ENCODE measurements around the gene RAP2A. TPM values are rescaled to one million over a fixed set of nuclear protein-coding genes. Genes with fewer than 3 reads are reported as not detected.

RAP2A gene
- total and polyA plus RNA-seq, 9 of the 15 experiments (the other 6 are each of a cell fraction or from before 2014, with no cell fraction given): 1.8 to 11.7 (median 5.6) TPM

GRCh38 chr13:97496511-97496910 is 62.5 kb downstream of the RAP2A start:
- POLR2A ChIA-PET: no interaction called here
- no TSS peak for BruUV-seq (replicated peaks)
- no peak for FAIRE-seq

GRCh38 chr13:97497400-97497799 is 63.4 kb downstream of the RAP2A start:
- in situ Hi-C loops (cut with MboI): no loop called here
- ATAC-seq: no peak
- H3K4me3 ChIP-seq: no peak overlapping the region
- H3K27me3 ChIP-seq (ENCODE audit: control insufficient read depth in 2 of 2, insufficient read depth in 2 of 2, low read length in 2 of 2): peaks cover 0 to 13% of the 10 kb centered on the region in 2 experiments; a peak in 2 of 5 replicates
- no peak overlapping the region for H3K4me2 ChIP-seq (ENCODE audit: insufficient read depth, low read length)
- POLR2A ChIA-PET: interaction anchor here (0.7 kb wide), 1 partner anchor 76 kb away, joined by 3 read pairs; no protein-coding TSS in a partner anchor
- no peaks in the 10 kb centered on the region for H3K4me1 ChIP-seq (replicated peaks in 1 of 2; ENCODE audit: control insufficient read depth in 2 of 2, insufficient read depth in 2 of 2, low read length in 2 of 2)
- H3K79me2 ChIP-seq (ENCODE audit: control insufficient read depth, insufficient read depth, low read length): no peaks in the 10 kb centered on the region
- intact Hi-C loops (cut with micrococcal nuclease): no loop called here
- H3K9me1 ChIP-seq (ENCODE audit: control insufficient read depth, insufficient read depth, low read length): no peaks in the 10 kb centered on the region
- H3K9ac ChIP-seq (ENCODE audit: insufficient read depth in 1 of 2, low read depth in 2 of 2, low read length in 2 of 2): no peak overlapping the region
- TF ChIP-seq SPI1 (IDR thresholded peaks at IDR 0.05; ENCODE audit: borderline replicate concordance, low read depth, low read length) (peak; percentile 26; the same call in 1 of the 2 replicates), TCFL5 (CRISPR knock-in tag; conservative IDR thresholded peaks at IDR 0.05) (no peak), PBX2 (CRISPR knock-in tag; IDR thresholded peaks at IDR 0.05; ENCODE audit: low read depth) (no peak), PBX2 (tag; conservative IDR thresholded peaks at IDR 0.05; ENCODE audit: low read depth) (no peak)
- no peak overlapping the region for H3K27ac ChIP-seq (ENCODE audit: extremely low read depth, low read depth, low read length)
- CTCF ChIA-PET (ENCODE audit: low intra/inter-chr PET ratio): no interaction called here
- BruUV-seq (replicated peaks): no TSS peak
- H3K9me3 ChIP-seq (replicated peaks; ENCODE audit: control insufficient read depth, insufficient read depth, low read depth, low read length): no peaks in the 10 kb centered on the region
- H4K20me1 ChIP-seq (replicated peaks; ENCODE audit: control insufficient read depth, insufficient read depth, low read length): no peaks in the 10 kb centered on the region
- no peak for DNase-seq (ENCODE audit: extremely low read depth in 1 of 4, low spot score in 3 of 4)
- WGBS (ENCODE audit: insufficient coverage, low coverage, missing lambda C conversion rate): 3% methylated on average over 3 of the region's 3 CpGs
- no peak overlapping the region for H2AFZ ChIP-seq (ENCODE audit: low read depth, low read length)
- no peak for FAIRE-seq
- no peaks in the 10 kb centered on the region for H3K36me3 ChIP-seq (ENCODE audit: control insufficient read depth, insufficient read depth, low read length)

More at GRCh38 chr13:97496511-97496910, 62.5 kb downstream of the RAP2A start:
- Histone ChIP-seq H3K4me2 (ENCODE audit: insufficient read depth, low read length) (no peak overlapping the region), H3K9me3 (replicated peaks; ENCODE audit: control insufficient read depth, insufficient read depth, low read depth, low read length) (no peaks in the 10 kb centered on the region), H3K4me3 (no peak overlapping the region), H3K36me3 (ENCODE audit: control insufficient read depth, insufficient read depth, low read length) (no peaks in the 10 kb centered on the region), H4K20me1 (replicated peaks; ENCODE audit: control insufficient read depth, insufficient read depth, low read length) (no peaks in the 10 kb centered on the region), H3K27me3 (ENCODE audit: control insufficient read depth in 2 of 2, insufficient read depth in 2 of 2, low read length in 2 of 2) (peaks cover 0 to 13% of the 10 kb centered on the region in 2 experiments; a peak in 2 of 5 replicates), H3K4me1 (replicated peaks in 1 of 2; ENCODE audit: control insufficient read depth in 2 of 2, insufficient read depth in 2 of 2, low read length in 2 of 2) (no peaks in the 10 kb centered on the region), H3K79me2 (ENCODE audit: control insufficient read depth, insufficient read depth, low read length) (no peaks in the 10 kb centered on the region), H2AFZ (ENCODE audit: low read depth, low read length) (no peak overlapping the region), H3K27ac (ENCODE audit: extremely low read depth, low read depth, low read length) (no peak overlapping the region), H3K9me1 (ENCODE audit: control insufficient read depth, insufficient read depth, low read length) (no peaks in the 10 kb centered on the region), H3K9ac (ENCODE audit: insufficient read depth in 1 of 2, low read depth in 2 of 2, low read length in 2 of 2) (no peak overlapping the region)
- CTCF ChIA-PET (ENCODE audit: low intra/inter-chr PET ratio): no interaction called here
- ATAC-seq: no peak
- TF ChIP-seq PRMT5 (CRISPR knock-in tag; IDR thresholded peaks at IDR 0.05) (no peak), ZNF354B (CRISPR knock-in tag; IDR thresholded peaks at IDR 0.05) (no peak), EWSR1 (IDR thresholded peaks at IDR 0.05; ENCODE audit: borderline replicate concordance, low read depth, partially characterized antibody) (no peak), SMAD3 (CRISPR knock-in tag; conservative IDR thresholded peaks at IDR 0.05) (no peak), CBX2 (IDR thresholded peaks at IDR 0.05; ENCODE audit: insufficient read depth, low read length, poor library complexity, severe bottlenecking) (no peak), SETDB1 (IDR thresholded peaks at IDR 0.05; ENCODE audit: low read length) (no peak), RAD21 (CRISPR knock-in tag; conservative IDR thresholded peaks at IDR 0.05 in 1 of 2, IDR thresholded peaks at IDR 0.05 in 1 of 2) (no peak), ELF2 (CRISPR knock-in tag; IDR thresholded peaks at IDR 0.05) (no peak), ZNF133 (CRISPR knock-in tag; IDR thresholded peaks at IDR 0.05) (no peak), HDAC3 (IDR thresholded peaks at IDR 0.05; ENCODE audit: borderline replicate concordance, partially characterized antibody) (no peak), ZNF197 (CRISPR knock-in tag; IDR thresholded peaks at IDR 0.05; ENCODE audit: low read depth) (no peak), MYC (IDR thresholded peaks at IDR 0.05; ENCODE audit: low read depth, low read length) (no peak), MYC (CRISPR knock-in tag; IDR thresholded peaks at IDR 0.05; ENCODE audit: borderline replicate concordance, low read depth) (no peak), SIX5 (IDR thresholded peaks at IDR 0.05; ENCODE audit: borderline replicate concordance in 1 of 2, insufficient read depth in 1 of 2, low read depth in 1 of 2, low read length in 2 of 2) (no peak)
- 0% methylated on average over 2 of the region's 2 CpGs for WGBS (ENCODE audit: insufficient coverage, low coverage, missing lambda C conversion rate)
- in situ Hi-C loops (cut with MboI): no loop called here
- intact Hi-C loops (cut with micrococcal nuclease): no loop called here
- DNase-seq (ENCODE audit: extremely low read depth in 1 of 4, low spot score in 3 of 4): no peak
